ENCODE results near the gene CPEB3. TPM values are rescaled to one million over a fixed set of nuclear protein-coding genes. Genes with fewer than 3 reads are reported as not detected.

CPEB3 gene
- total and polyA plus RNA-seq, 9 of the 15 experiments (the other 6 are each of a cell fraction or from before 2014, with no cell fraction given): 0.15 to 1.2 (median 0.51) TPM

- TF ChIP-seq, protein P1, sequence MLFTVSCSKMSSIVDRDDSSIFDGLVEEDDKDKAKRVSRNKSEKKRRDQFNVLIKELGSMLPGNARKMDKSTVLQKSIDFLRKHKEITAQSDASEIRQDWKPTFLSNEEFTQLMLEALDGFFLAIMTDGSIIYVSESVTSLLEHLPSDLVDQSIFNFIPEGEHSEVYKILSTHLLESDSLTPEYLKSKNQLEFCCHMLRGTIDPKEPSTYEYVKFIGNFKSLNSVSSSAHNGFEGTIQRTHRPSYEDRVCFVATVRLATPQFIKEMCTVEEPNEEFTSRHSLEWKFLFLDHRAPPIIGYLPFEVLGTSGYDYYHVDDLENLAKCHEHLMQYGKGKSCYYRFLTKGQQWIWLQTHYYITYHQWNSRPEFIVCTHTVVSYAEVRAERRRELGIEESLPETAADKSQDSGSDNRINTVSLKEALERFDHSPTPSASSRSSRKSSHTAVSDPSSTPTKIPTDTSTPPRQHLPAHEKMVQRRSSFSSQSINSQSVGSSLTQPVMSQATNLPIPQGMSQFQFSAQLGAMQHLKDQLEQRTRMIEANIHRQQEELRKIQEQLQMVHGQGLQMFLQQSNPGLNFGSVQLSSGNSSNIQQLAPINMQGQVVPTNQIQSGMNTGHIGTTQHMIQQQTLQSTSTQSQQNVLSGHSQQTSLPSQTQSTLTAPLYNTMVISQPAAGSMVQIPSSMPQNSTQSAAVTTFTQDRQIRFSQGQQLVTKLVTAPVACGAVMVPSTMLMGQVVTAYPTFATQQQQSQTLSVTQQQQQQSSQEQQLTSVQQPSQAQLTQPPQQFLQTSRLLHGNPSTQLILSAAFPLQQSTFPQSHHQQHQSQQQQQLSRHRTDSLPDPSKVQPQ (CRISPR knock-in tag; IDR thresholded peaks at IDR 0.05; ENCODE audit: borderline replicate concordance): no peak
- TF ChIP-seq HDAC8 (tag; IDR thresholded peaks at IDR 0.05) (no peak), ZNF384 (IDR thresholded peaks at IDR 0.05; ENCODE audit: low read depth, low read length) (no peak), ETS2 (tag; IDR thresholded peaks at IDR 0.05; ENCODE audit: borderline replicate concordance, poor library complexity, severe bottlenecking) (no peak), ATF6 (CRISPR knock-in tag; IDR thresholded peaks at IDR 0.05) (no peak), TOE1 (IDR thresholded peaks at IDR 0.05; ENCODE audit: borderline replicate concordance) (no peak), TOE1 (CRISPR knock-in tag; IDR thresholded peaks at IDR 0.05; ENCODE audit: borderline replicate concordance, low read depth) (no peak)
- TF ChIP-seq, protein P2, sequence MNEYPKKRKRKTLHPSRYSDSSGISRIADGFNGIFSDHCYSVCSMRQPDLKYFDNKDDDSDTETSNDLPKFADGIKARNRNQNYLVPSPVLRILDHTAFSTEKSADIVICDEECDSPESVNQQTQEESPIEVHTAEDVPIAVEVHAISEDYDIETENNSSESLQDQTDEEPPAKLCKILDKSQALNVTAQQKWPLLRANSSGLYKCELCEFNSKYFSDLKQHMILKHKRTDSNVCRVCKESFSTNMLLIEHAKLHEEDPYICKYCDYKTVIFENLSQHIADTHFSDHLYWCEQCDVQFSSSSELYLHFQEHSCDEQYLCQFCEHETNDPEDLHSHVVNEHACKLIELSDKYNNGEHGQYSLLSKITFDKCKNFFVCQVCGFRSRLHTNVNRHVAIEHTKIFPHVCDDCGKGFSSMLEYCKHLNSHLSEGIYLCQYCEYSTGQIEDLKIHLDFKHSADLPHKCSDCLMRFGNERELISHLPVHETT (CRISPR knock-in tag; conservative IDR thresholded peaks at IDR 0.05 in 1 of 2, IDR thresholded peaks at IDR 0.05 in 1 of 2): no peak
Observed at GRCh38 chr10:92052088-92052487, 238.8 kb downstream of the CPEB3 start (continued).

Data from K562 (cell line).